PC-9 (cell line): ENCODE results near the gene NUDT3. TPM values are rescaled to one million over a fixed set of nuclear protein-coding genes. Genes with fewer than 3 reads are reported as not detected.

ENCODE experiments used
- BruUV-seq: library from RNA; stranded (reverse); fragments of 400-500 nt; replicated peaks from 2 replicates; lab custom pipeline; 2021; lab: Mats Ljungman, UMichigan
- CTCF ChIA-PET: fragments of 300-600 bp; sonication (Branson Sonifier 250); formaldehyde crosslinking; loops from one replicate; lab custom pipeline; 2022; ENCODE audit warnings: antibody characterized with exemption; lab: Charles Lee
- POLR2A ChIA-PET: fragments of 300-600 bp; sonication (Branson Sonifier 250); formaldehyde crosslinking; loops from one replicate; lab custom pipeline; 2022; ENCODE audit warnings: antibody characterized with exemption; ENCODE audit not compliant: unreplicated experiment; lab: Charles Lee
- DNase-seq, 2 experiments: peaks; one replicate each; pipeline versions ENCODE4 v3.0.0 to v3.0.0-alpha.2; 2015 to 2022; ENCODE audit warnings: mixed read lengths in 1 of 2
- H2AFZ ChIP-seq: fragments of 200-600 bp; sonication (generic); 2 replicates; pipeline ENCODE4 v1.8.1; 2017; ENCODE audit warnings: antibody characterized with exemption
- H3F3A ChIP-seq: fragments of 200-600 bp; sonication (generic); 2 replicates; pipeline ENCODE4 v1.8.1; 2017; ENCODE audit warnings: antibody characterized with exemption, mild to moderate bottlenecking, low read depth; ENCODE audit not compliant: insufficient read depth
- H3K27ac ChIP-seq: fragments of 200-600 bp; sonication (generic); 2 replicates; pipeline ENCODE4 v1.6.1; 2016; ENCODE audit warnings: mixed run types
- H3K27me3 ChIP-seq: fragments of 200-600 bp; sonication (generic); 2 replicates; pipeline ENCODE4 v1.6.1; 2016; ENCODE audit warnings: low read depth, mixed run types; ENCODE audit not compliant: insufficient read depth
- H3K36me3 ChIP-seq: fragments of 200-600 bp; sonication (generic); 2 replicates; pipeline ENCODE4 v1.6.1; 2016; ENCODE audit warnings: low read depth, mixed run types
- H3K4me1 ChIP-seq: fragments of 200-600 bp; sonication (generic); replicated peaks from 2 replicates; pipeline ENCODE4 v1.6.1; 2016; ENCODE audit warnings: mixed run types; ENCODE audit not compliant: insufficient read depth
- H3K4me2 ChIP-seq: fragments of 200-600 bp; sonication (generic); 2 replicates; pipeline ENCODE4 v1.6.1; 2017; ENCODE audit warnings: mixed run types
- H3K4me3 ChIP-seq: fragments of 200-600 bp; sonication (generic); 2 replicates; pipeline ENCODE4 v1.6.1; 2016; ENCODE audit warnings: mixed run types
- H3K79me2 ChIP-seq: fragments of 200-600 bp; sonication (generic); 2 replicates; pipeline ENCODE4 v1.6.1; 2017; ENCODE audit warnings: low read depth, mixed run types
- H3K9me2 ChIP-seq: fragments of 200-600 bp; sonication (generic); 2 replicates; pipeline ENCODE4 v1.8.1; 2017; ENCODE audit warnings: mild to moderate bottlenecking; ENCODE audit not compliant: insufficient read depth
- H3K9me3 ChIP-seq: fragments of 200-600 bp; sonication (generic); 2 replicates; pipeline ENCODE4 v1.8.1; 2016; ENCODE audit warnings: low read depth; ENCODE audit not compliant: insufficient read depth
- H4K20me1 ChIP-seq: fragments of 200-600 bp; sonication (generic); 2 replicates; pipeline ENCODE4 v1.8.1; 2017; ENCODE audit not compliant: insufficient read depth
- EZH2 ChIP-seq: fragments of 200-600 bp; sonication (generic); IDR thresholded peaks from 2 replicates; pipeline ENCODE4 v1.8.0; 2017; ENCODE audit warnings: antibody characterized with exemption, low read depth
- intact Hi-C: fragments of 100-400 bp; cut with micrococcal nuclease; formaldehyde crosslinking; loops from one replicate; pipeline ENCODE4 v1.10.0; 2022; ENCODE audit not compliant: unreplicated experiment
- total RNA-seq: library from RNA; stranded (reverse); gene quantifications from 2 replicates; pipeline ENCODE4 v1.2.3, GENCODE V29; 2021
- TF ChIP-seq, protein P1 (sequence below): fragments of 200-600 bp; sonication (generic); conservative IDR thresholded peaks from 2 replicates; pipeline ENCODE4 v1.6.1; 2017; ENCODE audit warnings: mixed run types, antibody characterized with exemption, mild to moderate bottlenecking, moderate library complexity

NUDT3 gene
- total RNA-seq, 1 experiment from 2014 or later = 19.1 TPM

DNA sequence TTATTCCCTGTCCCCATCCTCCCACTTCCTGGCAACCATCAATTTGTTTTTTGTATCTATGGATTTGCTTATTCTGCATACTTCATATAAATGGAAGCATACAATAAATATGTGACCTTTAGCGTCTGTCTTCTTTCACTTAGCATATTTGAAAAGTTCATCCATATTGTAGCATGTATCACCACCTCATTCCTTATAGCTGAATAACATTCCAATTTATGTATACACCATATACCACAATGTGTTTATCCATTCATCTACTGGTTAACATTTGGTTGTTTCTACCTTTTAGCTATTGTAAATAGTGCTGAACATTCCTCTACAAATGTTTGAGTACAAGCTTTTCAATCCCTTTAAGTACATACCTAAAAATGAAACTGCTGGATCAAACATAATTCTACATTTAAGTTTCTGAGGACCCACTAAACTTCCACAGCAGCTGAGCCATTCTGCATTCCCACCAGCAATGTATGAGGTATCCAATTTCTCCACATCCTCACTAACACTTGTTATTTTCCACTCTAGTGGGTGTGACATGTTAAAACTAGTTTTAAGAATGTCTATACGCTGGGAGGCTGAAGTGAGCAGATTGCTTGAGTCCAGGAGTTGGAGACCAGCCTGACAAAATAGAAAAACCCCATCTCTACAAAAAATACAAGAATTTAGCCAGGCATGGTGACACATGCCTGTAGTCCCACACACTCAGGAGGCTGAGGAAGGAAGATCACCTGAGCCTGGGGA is 32.9 kb downstream of the NUDT3 start:
- H3K27me3 ChIP-seq = no peaks in the 10 kb centered on the region
- peaks cover 56% of the 10 kb centered on the region for H4K20me1 ChIP-seq
- no peak for DNase-seq
- H3K4me1 ChIP-seq = peaks cover 7% of the 10 kb centered on the region; the same call in 1 of the 2 replicates
- H3K4me3 ChIP-seq = no peak overlapping the region
- H3F3A ChIP-seq = no peaks in the 10 kb centered on the region
- TF ChIP-seq, protein P1, sequence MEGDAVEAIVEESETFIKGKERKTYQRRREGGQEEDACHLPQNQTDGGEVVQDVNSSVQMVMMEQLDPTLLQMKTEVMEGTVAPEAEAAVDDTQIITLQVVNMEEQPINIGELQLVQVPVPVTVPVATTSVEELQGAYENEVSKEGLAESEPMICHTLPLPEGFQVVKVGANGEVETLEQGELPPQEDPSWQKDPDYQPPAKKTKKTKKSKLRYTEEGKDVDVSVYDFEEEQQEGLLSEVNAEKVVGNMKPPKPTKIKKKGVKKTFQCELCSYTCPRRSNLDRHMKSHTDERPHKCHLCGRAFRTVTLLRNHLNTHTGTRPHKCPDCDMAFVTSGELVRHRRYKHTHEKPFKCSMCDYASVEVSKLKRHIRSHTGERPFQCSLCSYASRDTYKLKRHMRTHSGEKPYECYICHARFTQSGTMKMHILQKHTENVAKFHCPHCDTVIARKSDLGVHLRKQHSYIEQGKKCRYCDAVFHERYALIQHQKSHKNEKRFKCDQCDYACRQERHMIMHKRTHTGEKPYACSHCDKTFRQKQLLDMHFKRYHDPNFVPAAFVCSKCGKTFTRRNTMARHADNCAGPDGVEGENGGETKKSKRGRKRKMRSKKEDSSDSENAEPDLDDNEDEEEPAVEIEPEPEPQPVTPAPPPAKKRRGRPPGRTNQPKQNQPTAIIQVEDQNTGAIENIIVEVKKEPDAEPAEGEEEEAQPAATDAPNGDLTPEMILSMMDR = no peak
- no peak for TF ChIP-seq EZH2
- ChIA-PET POLR2A (interaction anchor here (0.6 to 0.7 kb wide), 2 partner anchors 27 to 31 kb away, joined by 3 to 5 read pairs; no protein-coding TSS in a partner anchor), CTCF (no interaction called here)
- no peak overlapping the region for H3K27ac ChIP-seq
- no peak overlapping the region for H2AFZ ChIP-seq
- intact Hi-C loops = no loop called here
- BruUV-seq = no TSS peak
- H3K9me2 ChIP-seq = no peaks in the 10 kb centered on the region
- peaks cover 82% of the 10 kb centered on the region for H3K79me2 ChIP-seq
- no peaks in the 10 kb centered on the region for H3K36me3 ChIP-seq
- no peak overlapping the region for H3K4me2 ChIP-seq
- no peaks in the 10 kb centered on the region for H3K9me3 ChIP-seq

DNA sequence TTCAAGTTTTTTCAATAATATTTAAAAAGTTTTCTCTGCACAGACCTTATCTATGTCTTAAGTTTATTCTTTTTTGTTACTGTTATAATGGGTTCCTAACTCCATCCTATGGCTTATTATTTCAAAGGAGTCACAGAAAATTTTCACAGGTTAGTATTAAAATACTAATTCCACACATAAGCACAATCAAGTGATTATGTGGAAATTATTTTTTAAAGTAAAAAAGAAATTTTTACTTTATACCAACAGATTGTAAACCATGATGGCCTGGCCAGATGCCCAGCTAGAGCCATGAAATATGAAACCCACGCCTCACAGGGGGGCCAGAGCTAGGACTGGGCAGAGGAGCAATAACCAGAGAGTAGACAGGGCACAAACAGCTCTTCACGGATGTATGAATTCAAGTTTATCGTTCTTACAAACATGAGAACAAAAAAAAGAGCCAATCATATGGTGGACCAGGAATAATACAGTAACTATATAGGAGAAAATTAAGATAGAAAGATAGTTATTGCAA is 34.0 kb downstream of the NUDT3 start:
- H3K36me3 ChIP-seq = no peaks in the 10 kb centered on the region
- H3K27ac ChIP-seq = no peak overlapping the region
- no peaks in the 10 kb centered on the region; the same call in 1 of the 2 replicates for H3F3A ChIP-seq
- no peak overlapping the region for H2AFZ ChIP-seq
- ChIA-PET POLR2A (no interaction called here), CTCF (no interaction called here)
- intact Hi-C loops = no loop called here
- no peak for DNase-seq
- no peaks in the 10 kb centered on the region for H3K27me3 ChIP-seq
- TF ChIP-seq EZH2 = no peak
- TF ChIP-seq, protein P1 = no peak
- H3K79me2 ChIP-seq = peaks cover 79% of the 10 kb centered on the region
- no peaks in the 10 kb centered on the region for H3K9me3 ChIP-seq
- peaks cover 53% of the 10 kb centered on the region for H4K20me1 ChIP-seq
- H3K9me2 ChIP-seq = no peaks in the 10 kb centered on the region
- H3K4me1 ChIP-seq = peaks cover 7% of the 10 kb centered on the region; the same call in 1 of the 2 replicates
- no peak overlapping the region for H3K4me2 ChIP-seq
- BruUV-seq = no TSS peak
- no peak overlapping the region for H3K4me3 ChIP-seq

DNA sequence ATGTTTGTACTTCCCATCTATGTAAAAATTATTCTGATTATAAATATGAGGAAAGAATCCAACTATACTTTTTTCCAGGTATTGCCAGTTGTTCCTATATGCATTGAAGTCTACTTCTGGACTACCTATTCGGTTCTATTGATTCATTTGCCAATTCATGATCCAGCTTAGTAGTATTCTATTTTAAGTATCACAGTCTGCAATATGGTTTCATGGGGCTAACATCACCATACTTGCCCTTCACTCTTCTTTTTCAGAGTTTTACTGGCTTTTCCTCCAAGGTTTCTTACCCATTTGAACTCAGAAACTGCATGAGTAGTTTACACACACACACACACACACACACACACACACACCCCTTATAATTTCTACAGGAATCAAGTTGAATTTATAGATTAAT is 34.5 kb downstream of the NUDT3 start:
- no peaks in the 10 kb centered on the region for H3K9me3 ChIP-seq
- H3F3A ChIP-seq = no peaks in the 10 kb centered on the region; the same call in 1 of the 2 replicates
- H4K20me1 ChIP-seq = peaks cover 51% of the 10 kb centered on the region
- no peak overlapping the region for H3K4me2 ChIP-seq
- no peaks in the 10 kb centered on the region for H3K36me3 ChIP-seq
- no peak overlapping the region for H3K4me3 ChIP-seq
- CTCF ChIA-PET = no interaction called here
- POLR2A ChIA-PET = interaction anchor here (0.7 kb wide), 1 partner anchor 10 kb away, joined by 6 read pairs; no protein-coding TSS in a partner anchor
- H3K9me2 ChIP-seq = no peaks in the 10 kb centered on the region
- TF ChIP-seq, protein P1 = no peak
- TF ChIP-seq EZH2 = no peak
- DNase-seq = no peak
- no peak overlapping the region for H2AFZ ChIP-seq
- H3K27ac ChIP-seq = no peak overlapping the region
- H3K27me3 ChIP-seq = no peaks in the 10 kb centered on the region
- peaks cover 9% of the 10 kb centered on the region for H3K4me1 ChIP-seq
- no TSS peak for BruUV-seq
- H3K79me2 ChIP-seq = peaks cover 79% of the 10 kb centered on the region
- intact Hi-C loops = no loop called here
